ENCODE results near the gene MRPS23. TPM values are rescaled to one million over a fixed set of nuclear protein-coding genes. Genes with fewer than 3 reads are reported as not detected.

MRPS23 gene
- total and polyA plus RNA-seq, 2 of the 4 experiments (the other 2 are of a cell fraction) = 23.5 to 37.3 TPM

GRCh38 chr17:57811638-57812280, 38.1 kb downstream of the MRPS23 start:
- POLR2A ChIA-PET (ENCODE audit: unreplicated experiment) = no interaction called here
- Histone ChIP-seq H3K56ac (ENCODE audit: extremely low read depth, insufficient read depth, low read length) (no peak overlapping the region), H2BK15ac (ENCODE audit: low read depth, low read length) (no peak overlapping the region), H3K23ac (ENCODE audit: low read depth, low read length) (no peak overlapping the region), H3K18ac (ENCODE audit: low read depth, low read length) (no peak overlapping the region), H4K91ac (ENCODE audit: insufficient read depth, low read depth, low read length) (no peak overlapping the region), H3K27ac (ENCODE audit: insufficient read depth, low read length) (no peak overlapping the region), H3K14ac (replicated peaks; ENCODE audit: low read depth, low read length) (no peak overlapping the region), H3K36me3 (ENCODE audit: control insufficient read depth, insufficient read depth, low read length) (no peaks in the 10 kb centered on the region), H2BK20ac (ENCODE audit: low read depth, low read length) (no peak overlapping the region), H2AK5ac (ENCODE audit: low read depth, low read length) (no peak overlapping the region), H2BK120ac (ENCODE audit: low read depth, low read length) (no peak overlapping the region), H3K4me2 (ENCODE audit: low read depth, low read length) (no peak overlapping the region), H3K9me3 (ENCODE audit: control insufficient read depth, insufficient read depth, low read length) (no peaks in the 10 kb centered on the region), H4K5ac (ENCODE audit: low read depth, low read length) (no peak overlapping the region), H3K9me1 (ENCODE audit: insufficient read depth, low read length) (no peaks in the 10 kb centered on the region; the same call in 1 of the 2 replicates), H4K8ac (ENCODE audit: low read depth in 2 of 2, low read length in 2 of 2) (no peak overlapping the region), H3K4me3 (ENCODE audit: insufficient read depth, low read depth, low read length) (no peak overlapping the region), H3K4me1 (ENCODE audit: control insufficient read depth, insufficient read depth, low read length) (no peaks in the 10 kb centered on the region), H2BK5ac (ENCODE audit: low read depth, low read length, poor library complexity, severe bottlenecking) (no peak overlapping the region), H2AFZ (replicated peaks; ENCODE audit: low read length, poor library complexity) (no peak overlapping the region), H3K79me1 (ENCODE audit: low read depth in 1 of 2, low read length in 2 of 2) (no peaks in the 10 kb centered on the region), H3K27me3 (ENCODE audit: control insufficient read depth, insufficient read depth, low read length) (peaks cover 21% of the 10 kb centered on the region), H3K4ac (ENCODE audit: low read depth, low read length) (no peak overlapping the region), H4K20me1 (ENCODE audit: insufficient read depth, low read length) (no peaks in the 10 kb centered on the region), H2AK9ac (replicated peaks; ENCODE audit: low read depth, low read length, poor library complexity) (no peak overlapping the region), H3K9ac (ENCODE audit: low read depth, low read length) (no peak overlapping the region)
- TF ChIP-seq MXI1 (IDR thresholded peaks at IDR 0.05; ENCODE audit: borderline replicate concordance, low read depth, low read length) = no peak
- no peak for TF ChIP-seq NFE2L2 (IDR thresholded peaks at IDR 0.05; ENCODE audit: low read depth, low read length)
- no peak for ATAC-seq (ENCODE audit: low read depth)
- CTCF ChIA-PET = interaction anchor here (0.9 kb wide), 2 partner anchors 8 to 15 kb away, joined by 3 read pairs; no protein-coding TSS in a partner anchor
- dilution Hi-C loops (cut with HindIII; ENCODE audit: low sequenced_read_pairs, unreplicated experiment) (no loop called here), intact Hi-C loops (cut with micrococcal nuclease) (no loop called here), in situ Hi-C loops (cut with MboI; ENCODE audit: low sequenced_read_pairs) (loop anchor here (25.0 kb wide), 1 partner anchor 1999 kb away; no protein-coding TSS in a partner anchor)
- 63% methylated on average over 4 of the region's 8 CpGs; no CpG with 5 or more reads in 1 of the 2 experiments for WGBS, 2 experiments (ENCODE audit: extremely low coverage in 2 of 2, insufficient read length in 1 of 2)
- BruUV-seq (replicated peaks) = no TSS peak
- DNase-seq = no peak

Data from IMR-90 (cell line).